Right lung (tissue), 10 donors: Measurements from ENCODE around the gene UNK. TPM values are rescaled to one million over a fixed set of nuclear protein-coding genes. Genes with fewer than 3 reads are reported as not detected.

ENCODE experiments used
- DNase-seq, 2 donors: peaks; one replicate each; pipeline ENCODE4 v3.0.0-alpha.2; 2013
- long read RNA-seq, 8 donors: transcript quantifications; one replicate each; lab custom pipeline, GENCODE V29; 2026
- polyA plus RNA-seq, 5 donors: library from polyadenylated mRNA; unstranded; fragments of 120-200 nt; gene quantifications; one replicate each; pipeline versions ENCODE4 v1.2.1 to v1.2.3, GENCODE V29; 2013; ENCODE audit warnings: inconsistent platforms in 1 of 5, low replicate concordance in 1 of 5; ENCODE audit not compliant: insufficient read length in 5 of 5, insufficient read depth in 1 of 5

UNK gene, protein sequence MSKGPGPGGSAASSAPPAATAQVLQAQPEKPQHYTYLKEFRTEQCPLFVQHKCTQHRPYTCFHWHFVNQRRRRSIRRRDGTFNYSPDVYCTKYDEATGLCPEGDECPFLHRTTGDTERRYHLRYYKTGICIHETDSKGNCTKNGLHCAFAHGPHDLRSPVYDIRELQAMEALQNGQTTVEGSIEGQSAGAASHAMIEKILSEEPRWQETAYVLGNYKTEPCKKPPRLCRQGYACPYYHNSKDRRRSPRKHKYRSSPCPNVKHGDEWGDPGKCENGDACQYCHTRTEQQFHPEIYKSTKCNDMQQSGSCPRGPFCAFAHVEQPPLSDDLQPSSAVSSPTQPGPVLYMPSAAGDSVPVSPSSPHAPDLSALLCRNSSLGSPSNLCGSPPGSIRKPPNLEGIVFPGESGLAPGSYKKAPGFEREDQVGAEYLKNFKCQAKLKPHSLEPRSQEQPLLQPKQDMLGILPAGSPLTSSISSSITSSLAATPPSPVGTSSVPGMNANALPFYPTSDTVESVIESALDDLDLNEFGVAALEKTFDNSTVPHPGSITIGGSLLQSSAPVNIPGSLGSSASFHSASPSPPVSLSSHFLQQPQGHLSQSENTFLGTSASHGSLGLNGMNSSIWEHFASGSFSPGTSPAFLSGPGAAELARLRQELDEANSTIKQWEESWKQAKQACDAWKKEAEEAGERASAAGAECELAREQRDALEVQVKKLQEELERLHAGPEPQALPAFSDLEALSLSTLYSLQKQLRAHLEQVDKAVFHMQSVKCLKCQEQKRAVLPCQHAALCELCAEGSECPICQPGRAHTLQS
- 10 to 100 TPM; 39.6 to 52.3 (median 46.7) TPM for polyA plus RNA-seq
- long read RNA-seq, donor 1, transcript UNK-202 (4 exons, 1,312 nt), result major isoform, 6 of 8 reads
- long read RNA-seq, donor 1, partial matches to known transcripts, result 0 of 8 reads
- long read RNA-seq, donor 1, other reads (novel, unspliced or antisense), result 0 of 8 reads
- long read RNA-seq, donor 2, partial matches to known transcripts, result 0 of 2 reads
- long read RNA-seq, donor 2, other reads (novel, unspliced or antisense), result 0 of 2 reads
- long read RNA-seq, donor 3, partial matches to known transcripts, result 0 of 2 reads
- long read RNA-seq, donor 3, other reads (novel, unspliced or antisense), result 0 of 2 reads
- long read RNA-seq, donor 4, partial matches to known transcripts, result 10 of 15 reads
- long read RNA-seq, donor 4, other reads (novel, unspliced or antisense), result 0 of 15 reads
- long read RNA-seq, donor 5, partial matches to known transcripts, result 0 of 7 reads
- long read RNA-seq, donor 5, other reads (novel, unspliced or antisense), result 0 of 7 reads
- long read RNA-seq, donor 6, transcript UNK-202 (4 exons, 1,312 nt), result major isoform, 6 of 14 reads
- long read RNA-seq, donor 6, partial matches to known transcripts, result 5 of 14 reads
- long read RNA-seq, donor 6, other reads (novel, unspliced or antisense), result 0 of 14 reads
- long read RNA-seq, donor 7, partial matches to known transcripts, result 26 of 31 reads
- long read RNA-seq, donor 7, other reads (novel, unspliced or antisense), result 0 of 31 reads
- long read RNA-seq, donor 8, partial matches to known transcripts, result 0 of 2 reads
- long read RNA-seq, donor 8, other reads (novel, unspliced or antisense), result 0 of 2 reads

- DNase-seq, result peak; percentile 99
Observed at GRCh38 chr17:75784473-75785015, at the start of gene UNK. Gene UNK (plus strand): TSS chr17:75784806. CDS start chr17:75784881, 75 bp downstream.

- DNase-seq, result no peak
Observed at GRCh38 chr17:75736173-75736835, 48.3 kb upstream of the UNK start.

DNA sequence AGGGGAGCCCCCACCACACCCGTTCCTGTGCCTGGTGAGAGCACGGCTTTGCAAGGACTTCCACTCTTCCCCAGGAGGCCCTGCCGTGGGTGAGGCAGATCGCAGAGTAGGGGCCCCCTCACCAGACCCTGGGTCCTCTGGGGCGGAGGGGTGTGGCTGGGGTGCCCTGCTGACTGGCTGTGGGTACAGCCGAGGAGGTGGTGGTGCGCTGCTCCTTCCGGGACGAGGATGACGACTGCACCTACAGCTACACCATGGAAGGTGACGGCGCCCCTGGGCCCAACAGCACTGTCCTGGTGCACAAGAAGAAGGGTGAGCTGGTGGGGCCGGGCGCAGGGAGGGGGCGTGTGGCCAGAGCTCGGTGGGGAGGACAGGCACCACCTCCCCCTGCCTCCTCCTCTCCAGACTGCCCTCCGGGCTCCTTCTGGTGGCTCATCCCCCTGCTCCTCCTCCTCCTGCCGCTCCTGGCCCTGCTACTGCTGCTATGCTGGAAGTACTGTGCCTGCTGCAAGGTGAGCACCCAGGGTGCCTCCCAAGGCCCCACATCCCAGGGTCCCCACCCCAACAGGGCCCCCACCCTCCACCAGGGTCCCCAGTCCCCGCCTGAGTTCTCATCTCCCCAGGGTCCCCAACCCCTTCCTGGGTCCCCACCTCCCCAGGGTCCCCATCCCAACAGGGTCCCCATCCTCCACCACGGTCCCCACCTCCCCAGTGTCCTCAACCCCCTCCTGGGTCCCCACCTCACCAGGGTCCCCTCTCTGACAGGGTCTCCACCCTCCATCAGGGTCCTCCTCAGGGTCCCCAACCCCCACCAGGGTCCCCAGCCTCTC is 47.3 kb upstream of the UNK start:
- no peak for DNase-seq

DNA sequence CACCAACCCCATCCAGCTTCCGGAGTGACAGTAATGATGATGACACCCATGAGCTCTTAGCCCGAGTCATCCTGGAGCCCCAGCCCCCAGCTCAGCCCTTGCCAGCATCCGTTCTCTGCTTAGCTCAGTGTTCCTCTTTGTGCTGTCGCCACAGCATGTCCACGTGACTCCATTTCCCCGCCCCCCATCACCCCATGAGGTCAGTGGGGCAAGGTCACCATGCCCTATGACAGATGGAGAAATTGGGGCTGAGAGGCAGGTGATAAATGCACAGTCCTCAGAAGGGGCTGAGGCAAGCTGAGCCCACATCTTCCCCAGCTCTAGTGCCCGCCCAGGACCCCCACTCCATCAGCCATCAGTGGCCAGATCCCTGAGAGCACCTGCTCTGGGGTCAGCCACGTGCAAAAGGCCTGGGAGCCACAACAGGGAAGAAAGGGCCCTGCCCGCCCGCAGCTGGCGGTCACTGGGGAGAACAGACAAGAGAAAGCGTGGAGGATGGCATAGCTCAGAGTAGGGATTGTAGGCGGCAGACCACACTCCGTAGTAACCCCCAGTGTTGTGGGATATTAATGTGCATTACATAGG is 46.3 kb upstream of the UNK start:
- no peak for DNase-seq

DNA sequence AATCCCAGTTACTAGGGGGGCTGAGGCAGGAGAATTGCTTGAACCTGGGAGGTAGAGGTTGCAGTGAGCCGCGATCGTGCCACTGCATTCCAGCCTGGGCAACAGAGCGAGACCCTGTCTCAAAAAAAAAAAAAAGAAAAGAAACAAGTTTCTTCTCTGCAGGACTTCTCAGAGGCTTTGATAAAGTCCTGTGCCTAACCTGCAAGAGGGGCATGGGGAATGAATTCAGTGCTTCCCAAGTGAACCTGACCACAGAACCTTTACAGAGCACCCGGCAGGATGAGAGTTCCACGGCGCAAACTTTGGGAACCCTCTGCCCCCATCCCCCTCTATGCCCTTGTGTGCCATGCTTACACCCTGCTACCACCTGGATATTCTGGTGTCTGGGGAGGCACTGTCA is 45.4 kb upstream of the UNK start:
- no peak for DNase-seq

DNA sequence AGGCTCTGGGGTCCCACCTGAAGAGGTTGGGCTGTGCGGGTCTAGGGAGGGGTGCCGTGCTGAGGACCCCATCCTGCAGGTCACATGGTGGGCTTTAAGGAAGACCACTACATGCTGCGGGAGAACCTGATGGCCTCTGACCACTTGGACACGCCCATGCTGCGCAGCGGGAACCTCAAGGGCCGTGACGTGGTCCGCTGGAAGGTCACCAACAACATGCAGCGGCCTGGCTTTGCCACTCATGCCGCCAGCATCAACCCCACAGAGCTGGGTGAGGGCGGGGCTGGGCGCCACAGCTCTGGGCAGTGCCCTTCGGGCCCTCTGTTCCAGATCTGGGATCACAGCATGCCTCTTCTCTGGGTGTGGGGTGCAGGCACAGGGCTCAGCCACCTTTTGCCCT is 44.8 kb upstream of the UNK start:
- no peak for DNase-seq

DNA sequence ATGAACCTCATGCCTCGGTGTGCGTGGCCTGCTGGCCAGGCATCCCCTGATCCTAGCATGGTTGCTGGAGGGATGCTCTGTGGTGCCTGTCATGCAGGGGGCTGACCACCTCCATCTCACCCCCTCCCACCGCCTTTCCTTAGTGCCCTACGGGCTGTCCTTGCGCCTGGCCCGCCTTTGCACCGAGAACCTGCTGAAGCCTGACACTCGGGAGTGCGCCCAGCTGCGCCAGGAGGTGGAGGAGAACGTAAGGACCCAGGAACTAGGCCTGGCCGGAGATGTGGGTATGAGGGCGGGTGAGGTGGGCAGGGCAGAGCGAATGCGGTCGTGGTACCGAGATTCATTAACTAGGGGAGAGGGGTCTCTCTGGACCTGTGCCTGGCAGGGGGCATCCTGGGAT is 44.4 kb upstream of the UNK start:
- DNase-seq, result no peak

GRCh38 chr17:75740631-75741077 is 44.0 kb upstream of the UNK start:
- no peak for DNase-seq

GRCh38 chr17:75742337-75742736 is 42.3 kb upstream of the UNK start:
- DNase-seq, result no peak

- DNase-seq, result no peak
Observed at GRCh38 chr17:75743625-75744206, 40.9 kb upstream of the UNK start.

GRCh38 chr17:75748706-75749105 is 35.9 kb upstream of the UNK start:
- DNase-seq, result no peak

DNA sequence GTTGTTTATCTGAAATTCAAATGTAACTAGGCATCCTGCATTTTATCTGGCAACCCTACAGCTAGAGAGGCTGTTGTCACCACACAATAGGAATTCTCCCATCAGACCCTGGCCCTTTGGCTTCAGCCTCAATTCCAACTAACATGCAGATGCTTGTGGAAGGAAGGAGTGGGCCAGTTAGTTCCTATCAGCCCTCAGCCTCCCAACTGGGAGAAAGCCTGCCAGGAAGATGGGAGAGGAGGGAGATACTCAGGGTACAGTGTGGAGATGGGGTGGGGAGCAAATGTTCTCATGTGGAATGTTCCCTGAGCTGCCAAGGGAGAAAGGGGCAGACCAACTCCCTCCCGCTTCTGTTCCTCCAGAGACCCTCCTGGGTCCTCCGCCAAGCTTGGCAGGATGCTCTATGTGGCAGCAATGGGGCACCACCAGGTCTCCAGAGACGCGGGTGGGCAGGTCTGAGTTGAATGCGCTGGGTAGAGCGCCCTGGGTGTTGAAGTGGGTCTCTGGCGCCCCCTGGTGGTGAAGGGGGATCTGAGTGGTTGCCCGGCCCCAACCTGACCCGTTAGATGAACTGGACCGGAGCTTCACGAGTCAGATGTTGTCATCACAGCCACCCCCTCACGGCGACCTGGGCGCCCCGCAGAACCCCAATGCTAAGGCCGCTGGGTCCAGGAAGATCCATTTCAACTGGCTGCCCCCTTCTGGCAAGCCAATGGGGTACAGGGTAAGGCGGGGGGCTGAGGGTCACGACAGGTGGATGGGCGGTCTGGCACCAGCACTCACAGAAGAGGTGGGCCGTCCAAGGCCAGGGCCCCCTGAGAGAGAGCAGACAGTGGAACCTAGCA is 34.8 kb upstream of the UNK start:
- peak; percentile 42 to 64 for DNase-seq

DNA sequence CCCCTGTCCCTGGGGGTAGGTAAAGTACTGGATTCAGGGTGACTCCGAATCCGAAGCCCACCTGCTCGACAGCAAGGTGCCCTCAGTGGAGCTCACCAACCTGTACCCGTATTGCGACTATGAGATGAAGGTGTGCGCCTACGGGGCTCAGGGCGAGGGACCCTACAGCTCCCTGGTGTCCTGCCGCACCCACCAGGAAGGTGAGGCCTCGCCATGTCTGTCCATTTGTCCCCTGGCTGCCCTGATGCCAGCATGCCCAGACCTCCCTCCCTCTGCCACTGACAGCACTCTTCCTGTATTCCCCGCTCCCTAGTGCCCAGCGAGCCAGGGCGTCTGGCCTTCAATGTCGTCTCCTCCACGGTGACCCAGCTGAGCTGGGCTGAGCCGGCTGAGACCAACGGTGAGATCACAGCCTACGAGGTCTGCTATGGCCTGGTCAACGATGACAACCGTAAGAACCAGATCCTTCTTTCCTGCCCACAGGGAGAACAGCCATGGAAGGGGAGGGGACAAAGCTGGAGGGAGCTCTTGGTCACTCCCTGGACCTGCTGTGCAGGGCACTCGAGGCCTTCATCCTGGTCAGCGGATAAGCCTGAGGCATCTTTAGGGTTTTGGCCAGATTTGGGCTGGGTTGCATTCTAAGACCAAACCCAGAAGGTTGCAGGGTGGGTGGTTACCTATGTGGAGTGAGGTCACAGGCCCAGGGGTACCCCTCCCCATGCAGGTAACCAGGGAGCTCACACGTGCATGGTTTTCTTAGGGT is 33.8 kb upstream of the UNK start:
- no peak for DNase-seq

GRCh38 chr17:75751676-75752404 is 32.8 kb upstream of the UNK start:
- no peak for DNase-seq

- no peak for DNase-seq
Observed at GRCh38 chr17:75752405-75752709, 32.2 kb upstream of the UNK start.
